ENCODE data around the gene ZNF227. TPM values are rescaled to one million over a fixed set of nuclear protein-coding genes. Genes with fewer than 3 reads are reported as not detected.
"Not testable (repeated sequence)": the region's sequence is repeated elsewhere in the genome, so short reads cannot be mapped to it uniquely, and the experiment has no call there.

The ZNF227 gene
- total RNA-seq, 2 experiments from 2014 or later, result 16.8 to 18.5 TPM

- H4K20me1 ChIP-seq (ENCODE audit: insufficient read depth, low read length), result no peaks in the 10 kb centered on the region
- H3K4me3 ChIP-seq (ENCODE audit: low read depth, low read length, poor library complexity, severe bottlenecking), result no peak overlapping the region
- peaks cover under 1% of the 10 kb centered on the region for H3K4me1 ChIP-seq (ENCODE audit: insufficient read depth, low read length, poor library complexity, severe bottlenecking)
- ChIA-PET CTCF (ENCODE audit: unreplicated experiment) (no interaction called here), POLR2A (no interaction called here)
- no peak overlapping the region for H3K4me2 ChIP-seq (ENCODE audit: low read length)
- no peak overlapping the region for H2AFZ ChIP-seq (ENCODE audit: low read length)
- no peak overlapping the region for H3K27ac ChIP-seq (ENCODE audit: low read depth, low read length, poor library complexity, severe bottlenecking)
- no TSS peak for BruUV-seq (replicated peaks)
- H3K79me2 ChIP-seq (ENCODE audit: insufficient read depth, low read depth, low read length), result no peaks in the 10 kb centered on the region
- no peak for TF ChIP-seq EZH2phosphoT487 (IDR thresholded peaks at IDR 0.05; ENCODE audit: borderline replicate concordance, low read depth, low read length)
- no peak for TF ChIP-seq CTCF (conservative IDR thresholded peaks at IDR 0.05; ENCODE audit: low read length)
- no peaks in the 10 kb centered on the region for H3K9me2 ChIP-seq (ENCODE audit: insufficient read depth, low read length)
- peaks cover 20% of the 10 kb centered on the region; the same call in 1 of the 2 replicates for H3K9me3 ChIP-seq (ENCODE audit: low read length)
- intact Hi-C loops (cut with micrococcal nuclease; ENCODE audit: unreplicated experiment), result no loop called here
- DNase-seq (ENCODE audit: low spot score), result no peak
- no peaks in the 10 kb centered on the region for H3K36me3 ChIP-seq (ENCODE audit: insufficient read depth, low read length)
These were observed 9.9 kb upstream of the ZNF227 start for GRCh38 chr19:44202470-44202869.

DNA sequence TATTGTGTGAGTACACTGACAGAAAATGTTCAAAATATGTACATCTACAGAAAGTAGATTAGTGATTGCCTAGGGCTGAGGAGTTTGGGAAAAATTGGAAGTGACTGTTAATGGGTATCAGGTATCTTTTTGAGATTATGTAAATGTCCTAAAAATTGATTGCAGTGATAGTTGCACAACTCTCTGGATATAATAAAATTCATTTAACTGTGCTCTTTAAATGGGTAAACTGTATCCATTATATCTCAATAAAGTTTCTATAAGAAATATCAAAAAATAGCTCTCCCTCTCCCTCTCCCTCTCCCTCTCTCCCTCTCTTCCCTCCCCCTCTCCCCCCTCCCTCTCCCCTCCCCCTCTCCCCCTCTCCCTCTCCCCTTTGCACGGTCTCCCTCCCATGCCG, 9.4 kb upstream of the ZNF227 start:
- Histone ChIP-seq H3K36me3 (ENCODE audit: insufficient read depth, low read length) (no peaks in the 10 kb centered on the region), H3K79me2 (ENCODE audit: insufficient read depth, low read depth, low read length) (no peaks in the 10 kb centered on the region), H4K20me1 (ENCODE audit: insufficient read depth, low read length) (no peaks in the 10 kb centered on the region), H2AFZ (ENCODE audit: low read length) (no peak overlapping the region), H3K4me3 (ENCODE audit: low read depth, low read length, poor library complexity, severe bottlenecking) (no peak overlapping the region), H3K9me3 (ENCODE audit: low read length) (peaks cover 20% of the 10 kb centered on the region; the same call in 1 of the 2 replicates), H3K4me2 (ENCODE audit: low read length) (no peak overlapping the region), H3K9me2 (ENCODE audit: insufficient read depth, low read length) (no peaks in the 10 kb centered on the region), H3K27ac (ENCODE audit: low read depth, low read length, poor library complexity, severe bottlenecking) (no peak overlapping the region), H3K4me1 (ENCODE audit: insufficient read depth, low read length, poor library complexity, severe bottlenecking) (peaks cover 5% of the 10 kb centered on the region)
- TF ChIP-seq EZH2phosphoT487 (IDR thresholded peaks at IDR 0.05; ENCODE audit: borderline replicate concordance, low read depth, low read length), result no peak
- no peak for TF ChIP-seq CTCF (conservative IDR thresholded peaks at IDR 0.05; ENCODE audit: low read length)
- ChIA-PET CTCF (ENCODE audit: unreplicated experiment) (no interaction called here), POLR2A (no interaction called here)
- intact Hi-C loops (cut with micrococcal nuclease; ENCODE audit: unreplicated experiment), result no loop called here
- no TSS peak for BruUV-seq (replicated peaks)
- DNase-seq (ENCODE audit: low spot score), result no peak

DNA sequence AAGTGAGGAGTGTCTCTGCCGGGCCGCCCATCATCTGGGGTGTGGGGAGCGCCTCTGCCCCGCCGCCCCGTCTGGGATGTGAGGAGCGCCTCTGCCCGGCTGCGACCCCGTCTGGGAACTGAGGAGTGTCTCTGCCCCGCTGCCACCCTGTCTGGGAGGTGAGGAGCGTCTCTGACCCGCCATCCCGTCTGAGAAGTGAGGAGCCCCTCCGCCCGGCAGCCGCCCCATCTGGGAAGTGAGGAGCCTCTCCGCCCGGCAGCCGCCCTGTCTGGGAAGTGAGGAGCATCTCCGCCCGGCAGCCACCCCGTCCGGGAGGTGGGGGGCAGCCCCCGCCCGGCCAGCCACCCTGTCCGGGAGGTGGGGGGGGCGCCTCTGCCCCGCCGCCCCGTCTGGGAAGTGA, 8.5 kb upstream of the ZNF227 start:
- H2AFZ ChIP-seq (ENCODE audit: low read length); H3K4me2 ChIP-seq (ENCODE audit: low read length); H3K4me1 ChIP-seq (ENCODE audit: insufficient read depth, low read length, poor library complexity, severe bottlenecking); H3K36me3 ChIP-seq (ENCODE audit: insufficient read depth, low read length); CTCF ChIA-PET (ENCODE audit: unreplicated experiment); H3K4me3 ChIP-seq (ENCODE audit: low read depth, low read length, poor library complexity, severe bottlenecking); BruUV-seq (replicated peaks); H3K9me2 ChIP-seq (ENCODE audit: insufficient read depth, low read length); H4K20me1 ChIP-seq (ENCODE audit: insufficient read depth, low read length); DNase-seq (ENCODE audit: low spot score); intact Hi-C loops (cut with micrococcal nuclease; ENCODE audit: unreplicated experiment); POLR2A ChIA-PET; H3K27ac ChIP-seq (ENCODE audit: low read depth, low read length, poor library complexity, severe bottlenecking); H3K79me2 ChIP-seq (ENCODE audit: insufficient read depth, low read depth, low read length): not testable (repeated sequence)
- H3K9me3 ChIP-seq (ENCODE audit: low read length), result peaks cover 20% of the 10 kb centered on the region; the same call in 1 of the 2 replicates
